Immature natural killer cell (primary cell): ENCODE data around the gene ASCC2. TPM values are rescaled to one million over a fixed set of nuclear protein-coding genes. Genes with fewer than 3 reads are reported as not detected.
"Not testable (repeated sequence)": the region's sequence is repeated elsewhere in the genome, so short reads cannot be mapped to it uniquely, and the experiment has no call there.

ENCODE experiments used
- DNase-seq, 3 donors: peaks; one replicate each; pipeline ENCODE4 v3.0.0; 2022; ENCODE audit warnings: mixed read lengths in 1 of 3
- H3K27ac Mint-ChIP-seq, 6 donors: one replicate each; pipeline ENCODE4 v1.8.0; 2020; ENCODE audit warnings: mixed read lengths in 6 of 6, mild to moderate bottlenecking in 5 of 6, inconsistent platforms in 4 of 6, moderate library complexity in 3 of 6
- H3K27me3 Mint-ChIP-seq, 3 donors: one replicate each; pipeline ENCODE4 v1.8.0; 2020 to 2021; ENCODE audit warnings: low read depth in 3 of 3, mild to moderate bottlenecking in 3 of 3, mixed read lengths in 3 of 3, moderate library complexity in 3 of 3, inconsistent platforms in 1 of 3
- H3K36me3 Mint-ChIP-seq, 3 donors: one replicate each; pipeline ENCODE4 v1.8.0; 2020; ENCODE audit warnings: mixed read lengths in 3 of 3, inconsistent platforms in 2 of 3, mild to moderate bottlenecking in 2 of 3
- H3K4me1 Mint-ChIP-seq, 2 donors: one replicate each; pipeline ENCODE4 v1.8.0; 2020; ENCODE audit warnings: inconsistent platforms in 2 of 2, mild to moderate bottlenecking in 2 of 2, mixed read lengths in 2 of 2, moderate library complexity in 1 of 2
- H3K4me3 Mint-ChIP-seq, 5 donors: one replicate each; pipeline ENCODE4 v1.8.0; 2020; ENCODE audit warnings: mild to moderate bottlenecking in 5 of 5, mixed read lengths in 5 of 5, inconsistent platforms in 3 of 5, moderate library complexity in 3 of 5
- H3K9me3 Mint-ChIP-seq, 6 donors: one replicate each; pipeline ENCODE4 v1.8.0; 2020; ENCODE audit warnings: mild to moderate bottlenecking in 6 of 6, mixed read lengths in 6 of 6, inconsistent platforms in 4 of 6, moderate library complexity in 3 of 6
- polyA plus RNA-seq, 3 donors: library from polyadenylated mRNA; unstranded; fragments of 300-500 nt; fragmentation: Illumina TruSeq; gene quantifications; one replicate each; pipeline ENCODE4 v1.2.3, GENCODE V29; 2021

The ASCC2 gene
- polyA plus RNA-seq, 3 donors from 2014 or later = 31.2 to 70.8 (median 40.8) TPM

DNA sequence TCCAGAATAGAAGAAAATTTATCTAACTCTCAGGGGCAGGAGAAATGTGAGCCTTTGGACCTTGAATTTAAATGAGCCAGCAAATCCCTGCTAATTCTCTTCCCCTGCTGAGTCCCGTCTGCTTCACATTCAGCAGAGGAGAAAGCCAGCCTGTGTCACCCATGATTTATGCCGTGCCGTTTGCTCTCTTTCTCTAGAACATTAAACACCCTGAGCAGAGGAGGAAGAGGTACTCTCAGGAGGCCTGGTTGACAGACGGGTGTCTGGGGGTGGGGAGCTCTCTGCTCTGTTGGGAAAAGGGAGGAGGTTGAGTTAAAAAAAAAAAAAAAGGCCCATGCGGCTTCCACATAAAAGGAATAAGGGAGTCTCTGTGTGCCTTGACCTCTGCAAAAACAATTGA, 33.6 kb upstream of the ASCC2 start:
- Mint-ChIP-seq H3K27me3 (peaks cover 0 to 6% (median 2%) of the 10 kb centered on the region in 3 donors), H3K27ac (no peak overlapping the region), H3K4me3 (no peak overlapping the region), H3K4me1 (no peaks in the 10 kb centered on the region), H3K36me3 (no peaks in the 10 kb centered on the region), H3K9me3 (no peaks in the 10 kb centered on the region)
- no peak for DNase-seq

GRCh38 chr22:29870574-29870973, 32.5 kb upstream of the ASCC2 start:
- H3K4me3 Mint-ChIP-seq = no peak overlapping the region
- H3K9me3 Mint-ChIP-seq = no peaks in the 10 kb centered on the region
- peaks cover 0 to 6% (median 2%) of the 10 kb centered on the region in 3 donors for H3K27me3 Mint-ChIP-seq
- H3K36me3 Mint-ChIP-seq = no peaks in the 10 kb centered on the region
- no peak for DNase-seq
- no peak overlapping the region for H3K27ac Mint-ChIP-seq
- H3K4me1 Mint-ChIP-seq = no peaks in the 10 kb centered on the region

- Mint-ChIP-seq H3K4me3 (no peak overlapping the region), H3K9me3 (no peaks in the 10 kb centered on the region), H3K36me3 (no peaks in the 10 kb centered on the region), H3K27ac (no peak overlapping the region), H3K4me1 (no peaks in the 10 kb centered on the region), H3K27me3 (peaks cover 0 to 2% (median 0%) of the 10 kb centered on the region in 3 donors)
- no peak for DNase-seq
Measured at GRCh38 chr22:29867851-29868250, 29.8 kb upstream of the ASCC2 start.

GRCh38 chr22:29867260-29867659, 29.2 kb upstream of the ASCC2 start:
- H3K36me3 Mint-ChIP-seq = no peaks in the 10 kb centered on the region
- no peak overlapping the region for H3K4me3 Mint-ChIP-seq
- H3K27ac Mint-ChIP-seq = no peak overlapping the region

GRCh38 chr22:29865572-29865971, 27.5 kb upstream of the ASCC2 start:
- H3K36me3 Mint-ChIP-seq, H3K4me3 Mint-ChIP-seq, H3K27ac Mint-ChIP-seq, H3K9me3 Mint-ChIP-seq, H3K4me1 Mint-ChIP-seq, H3K27me3 Mint-ChIP-seq, DNase-seq: not testable (repeated sequence)

More at GRCh38 chr22:29867260-29867659, 29.2 kb upstream of the ASCC2 start:
- H3K4me1 Mint-ChIP-seq = no peaks in the 10 kb centered on the region
- peaks cover 0 to 2% (median 0%) of the 10 kb centered on the region in 3 donors for H3K27me3 Mint-ChIP-seq
- no peaks in the 10 kb centered on the region for H3K9me3 Mint-ChIP-seq
- no peak for DNase-seq

DNA sequence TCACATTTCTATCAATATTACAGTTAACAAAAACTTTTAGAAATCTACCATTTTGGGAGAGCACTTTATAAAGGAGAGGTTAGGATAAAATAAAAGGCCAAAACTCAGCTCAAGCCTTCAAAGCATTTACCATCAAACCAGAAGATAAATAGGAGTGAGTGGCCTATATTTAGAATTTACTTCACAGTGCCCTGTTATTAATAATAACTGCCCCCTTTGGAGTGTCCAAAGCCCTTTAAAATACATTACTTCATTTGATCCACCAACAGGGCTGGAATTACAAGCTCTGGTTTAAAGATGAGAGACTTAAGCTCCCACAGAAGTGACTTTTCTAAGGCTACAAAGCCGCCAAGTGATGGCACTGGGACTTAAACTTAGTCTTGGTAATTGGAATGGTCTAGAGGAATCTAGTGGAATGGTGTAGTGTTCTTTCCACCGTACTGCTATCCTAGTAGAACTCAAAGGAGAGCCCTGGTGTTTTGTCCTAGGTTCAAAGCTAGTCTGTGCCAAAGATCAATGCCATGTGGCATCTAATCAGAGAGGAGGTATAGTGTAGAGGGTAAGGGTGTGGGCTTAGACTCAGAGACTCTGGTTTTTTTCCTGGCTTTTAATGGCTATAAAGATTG, 23.7 kb upstream of the ASCC2 start:
- no peak for DNase-seq
- H3K27me3 Mint-ChIP-seq = peaks cover 0 to 1% (median 0%) of the 10 kb centered on the region in 3 donors
- no peaks in the 10 kb centered on the region for H3K36me3 Mint-ChIP-seq
- H3K4me1 Mint-ChIP-seq = no peaks in the 10 kb centered on the region
- H3K9me3 Mint-ChIP-seq = no peaks in the 10 kb centered on the region
- no peak overlapping the region for H3K27ac Mint-ChIP-seq
- no peak overlapping the region for H3K4me3 Mint-ChIP-seq

- H3K27me3 Mint-ChIP-seq = peaks cover 1 to 6% (median 2%) of the 10 kb centered on the region in 3 donors
- H3K36me3 Mint-ChIP-seq = no peaks in the 10 kb centered on the region
- no peak overlapping the region for H3K27ac Mint-ChIP-seq
- H3K9me3 Mint-ChIP-seq = no peaks in the 10 kb centered on the region
- DNase-seq = no peak
- no peaks in the 10 kb centered on the region for H3K4me1 Mint-ChIP-seq
- H3K4me3 Mint-ChIP-seq = no peak overlapping the region
Measured at GRCh38 chr22:29860006-29860766, 22.1 kb upstream of the ASCC2 start.

GRCh38 chr22:29859030-29859429, 21.0 kb upstream of the ASCC2 start:
- not testable (repeated sequence) for H3K4me3 Mint-ChIP-seq, DNase-seq, H3K27me3 Mint-ChIP-seq, H3K4me1 Mint-ChIP-seq, H3K36me3 Mint-ChIP-seq, H3K9me3 Mint-ChIP-seq, H3K27ac Mint-ChIP-seq

DNA sequence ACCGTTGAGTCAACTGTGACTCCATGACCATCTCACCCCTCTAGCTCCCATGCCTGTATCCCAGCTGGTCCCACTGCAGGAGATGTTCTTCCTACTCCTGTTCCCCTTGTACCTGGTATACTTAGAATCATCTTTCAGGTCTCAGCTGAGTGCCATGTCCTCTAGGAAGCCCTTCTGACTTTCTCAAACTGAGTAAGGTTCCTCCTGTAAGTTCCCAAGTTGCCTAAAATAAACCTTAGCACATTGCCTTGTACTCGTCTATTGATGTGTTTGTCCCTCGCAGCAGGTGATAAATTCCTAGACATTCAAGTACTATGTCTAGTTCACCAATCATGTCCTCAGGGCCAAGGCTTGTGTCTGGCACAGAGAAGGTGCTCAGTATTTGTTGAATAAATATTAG, 18.4 kb upstream of the ASCC2 start:
- Mint-ChIP-seq H3K27ac (no peak overlapping the region), H3K36me3 (no peaks in the 10 kb centered on the region), H3K4me1 (no peaks in the 10 kb centered on the region), H3K27me3 (peaks cover 1 to 8% (median 2%) of the 10 kb centered on the region in 3 donors), H3K4me3 (no peak overlapping the region), H3K9me3 (no peaks in the 10 kb centered on the region)
- no peak for DNase-seq

GRCh38 chr22:29855611-29856181, 17.6 kb upstream of the ASCC2 start:
- H3K27ac Mint-ChIP-seq = no peak overlapping the region
- H3K4me3 Mint-ChIP-seq = no peak overlapping the region

GRCh38 chr22:29854432-29854831, 16.4 kb upstream of the ASCC2 start:
- H3K9me3 Mint-ChIP-seq = no peaks in the 10 kb centered on the region
- DNase-seq = no peak
- peaks cover 0 to 3% (median 0%) of the 10 kb centered on the region in 3 donors for H3K36me3 Mint-ChIP-seq
- H3K4me1 Mint-ChIP-seq = no peaks in the 10 kb centered on the region
- H3K27ac Mint-ChIP-seq = no peak overlapping the region
- no peak overlapping the region for H3K4me3 Mint-ChIP-seq
- H3K27me3 Mint-ChIP-seq = peaks cover 0 to 8% (median 2%) of the 10 kb centered on the region in 3 donors

More at GRCh38 chr22:29855611-29856181, 17.6 kb upstream of the ASCC2 start:
- H3K27me3 Mint-ChIP-seq = peaks cover 1 to 8% (median 2%) of the 10 kb centered on the region in 3 donors
- no peaks in the 10 kb centered on the region for H3K4me1 Mint-ChIP-seq
- H3K36me3 Mint-ChIP-seq = no peaks in the 10 kb centered on the region
- no peak for DNase-seq
- no peaks in the 10 kb centered on the region for H3K9me3 Mint-ChIP-seq

GRCh38 chr22:29848111-29848510, 10.0 kb upstream of the ASCC2 start:
- peaks cover 0 to 3% (median 0%) of the 10 kb centered on the region in 3 donors for H3K36me3 Mint-ChIP-seq

GRCh38 chr22:29846290-29846689, 8.2 kb upstream of the ASCC2 start:
- H3K9me3 Mint-ChIP-seq = no peaks in the 10 kb centered on the region
- no peaks in the 10 kb centered on the region for H3K4me1 Mint-ChIP-seq
- no peak for DNase-seq
- H3K4me3 Mint-ChIP-seq = no peak overlapping the region
- H3K36me3 Mint-ChIP-seq = peaks cover 0 to 3% (median 0%) of the 10 kb centered on the region in 3 donors
- H3K27ac Mint-ChIP-seq = no peak overlapping the region
- H3K27me3 Mint-ChIP-seq = no peaks in the 10 kb centered on the region

More at GRCh38 chr22:29848111-29848510, 10.0 kb upstream of the ASCC2 start:
- H3K27me3 Mint-ChIP-seq = peaks cover 0 to 2% (median 0%) of the 10 kb centered on the region in 3 donors
- DNase-seq = no peak
- H3K4me3 Mint-ChIP-seq = no peak overlapping the region
- H3K9me3 Mint-ChIP-seq = no peaks in the 10 kb centered on the region
- H3K27ac Mint-ChIP-seq = no peak overlapping the region
- H3K4me1 Mint-ChIP-seq = no peaks in the 10 kb centered on the region

GRCh38 chr22:29842740-29843139, 4.7 kb upstream of the ASCC2 start:
- H3K36me3 Mint-ChIP-seq = no peaks in the 10 kb centered on the region
- peaks cover 12 to 17% of the 10 kb centered on the region in 2 donors for H3K4me1 Mint-ChIP-seq

More at GRCh38 chr22:29842740-29843139, 4.7 kb upstream of the ASCC2 start:
- Mint-ChIP-seq H3K4me3 (no peak overlapping the region), H3K9me3 (no peaks in the 10 kb centered on the region), H3K27ac (no peak overlapping the region), H3K27me3 (peaks cover 2 to 4% (median 4%) of the 10 kb centered on the region in 3 donors)
- DNase-seq = no peak
